ENCODE measurements around the gene HIRIP3. TPM values are rescaled to one million over a fixed set of nuclear protein-coding genes. Genes with fewer than 3 reads are reported as not detected.

The HIRIP3 gene
- total RNA-seq, 1 donor, result 13.6 TPM

- H3K4me3 ChIP-seq (ENCODE audit: low read depth, low read length), result no peak overlapping the region
- DNase-seq (ENCODE audit: low read depth), result peak; percentile 58
- no peak for TF ChIP-seq CTCF (IDR thresholded peaks at IDR 0.05; ENCODE audit: insufficient read depth, low read length)
Observed at GRCh38 chr16:29992344-29992967, 3.0 kb downstream of the HIRIP3 start.

- H3K4me3 ChIP-seq (ENCODE audit: low read depth, low read length), result no peak overlapping the region
- DNase-seq (ENCODE audit: low read depth), result no peak
- TF ChIP-seq CTCF (IDR thresholded peaks at IDR 0.05; ENCODE audit: insufficient read depth, low read length), result no peak
Observed at GRCh38 chr16:29991571-29991904, 3.9 kb downstream of the HIRIP3 start.

GRCh38 chr16:29990883-29991570 lies 4.4 kb downstream of the HIRIP3 start:
- no peak overlapping the region for H3K4me3 ChIP-seq (ENCODE audit: low read depth, low read length)
- no peak for TF ChIP-seq CTCF (IDR thresholded peaks at IDR 0.05; ENCODE audit: insufficient read depth, low read length)
- no peak for DNase-seq (ENCODE audit: low read depth)

- no peak for TF ChIP-seq CTCF (IDR thresholded peaks at IDR 0.05; ENCODE audit: insufficient read depth, low read length)
- no peak for DNase-seq (ENCODE audit: low read depth)
- H3K4me3 ChIP-seq (ENCODE audit: low read depth, low read length), result no peak overlapping the region
Observed at GRCh38 chr16:29990034-29990433, 5.4 kb downstream of the HIRIP3 start.

- TF ChIP-seq CTCF (IDR thresholded peaks at IDR 0.05; ENCODE audit: insufficient read depth, low read length), result no peak
- DNase-seq (ENCODE audit: low read depth), result no peak
- H3K4me3 ChIP-seq (ENCODE audit: low read depth, low read length), result no peak overlapping the region
Observed at GRCh38 chr16:29989111-29989858, 6.1 kb downstream of the HIRIP3 start.

- DNase-seq (ENCODE audit: low read depth), result no peak
- H3K4me3 ChIP-seq (ENCODE audit: low read depth, low read length), result no peak overlapping the region
- TF ChIP-seq CTCF (IDR thresholded peaks at IDR 0.05; ENCODE audit: insufficient read depth, low read length), result no peak
Observed at GRCh38 chr16:29988346-29989075, 6.9 kb downstream of the HIRIP3 start.

Data from fibroblast of the aortic adventitia (primary cell).